SK-N-SH treated with all-trans-retinoic acid at 6 μM for 48 hours (cell line): ENCODE results near the gene DEGS2.

ENCODE experiments used
- ATAC-seq: fragments of 200-7000 bp; cut with Tn5 transposase; 3 replicates; pipeline ENCODE4 v1.9.1; 2020; ENCODE audit warnings: mild to moderate bottlenecking, moderate library complexity
- ARNTL ChIP-seq: fragments of 450-650 bp; formaldehyde crosslinking; IDR thresholded peaks from 2 replicates; pipeline ENCODE4 v1.5.0; 2020; ENCODE audit warnings: low read depth, mild to moderate bottlenecking, moderate library complexity, borderline replicate concordance
- BACH2 ChIP-seq: fragments of 250-450 bp; sonication (Bioruptor Pico); IDR thresholded peaks from 2 replicates; pipeline ENCODE4 v1.9.0; 2021; ENCODE audit warnings: mild to moderate bottlenecking, borderline replicate concordance
- CREB5 ChIP-seq: fragments of 250-450 bp; sonication (Bioruptor Pico); IDR thresholded peaks from 2 replicates; pipeline ENCODE4 v1.5.1; 2020; ENCODE audit warnings: low read depth, mild to moderate bottlenecking, moderate library complexity
- CSDC2 ChIP-seq: fragments of 250-450 bp; sonication (Bioruptor Pico); IDR thresholded peaks from 2 replicates; pipeline ENCODE4 v1.5.0; 2020; ENCODE audit warnings: mild to moderate bottlenecking, moderate library complexity
- CSRNP3 ChIP-seq: fragments of 250-450 bp; sonication (Bioruptor Pico); IDR thresholded peaks from 2 replicates; pipeline ENCODE4 v1.5.1; 2021; ENCODE audit warnings: mild to moderate bottlenecking, moderate library complexity
- ESRRG ChIP-seq: fragments of 250-450 bp; sonication (Bioruptor Pico); IDR thresholded peaks from 2 replicates; pipeline ENCODE4 v1.6.1; 2021; ENCODE audit warnings: mild to moderate bottlenecking
- GLIS3 ChIP-seq: fragments of 250-450 bp; sonication (Bioruptor Pico); IDR thresholded peaks from 2 replicates; pipeline ENCODE4 v1.5.0; 2020; ENCODE audit warnings: mild to moderate bottlenecking, moderate library complexity
- OSR1 ChIP-seq: fragments of 250-450 bp; sonication (Bioruptor Pico); IDR thresholded peaks from 2 replicates; pipeline ENCODE4 v1.8.0; 2022; ENCODE audit warnings: moderate library complexity, mild to moderate bottlenecking, inconsistent platforms
- PATZ1 ChIP-seq: fragments of 250-450 bp; sonication (Bioruptor Pico); IDR thresholded peaks from 2 replicates; pipeline ENCODE4 v1.8.0; 2020; ENCODE audit warnings: mild to moderate bottlenecking, moderate library complexity, borderline replicate concordance
- PPARA ChIP-seq: fragments of 250-450 bp; sonication (Bioruptor Pico); IDR thresholded peaks from 2 replicates; pipeline ENCODE4 v1.5.0; 2020; ENCODE audit warnings: mild to moderate bottlenecking, borderline replicate concordance
- RARB ChIP-seq: fragments of 250-450 bp; sonication (Bioruptor Pico); IDR thresholded peaks from 2 replicates; pipeline ENCODE4 v1.8.0; 2021; ENCODE audit warnings: mild to moderate bottlenecking, moderate library complexity
- SNAI2 ChIP-seq: fragments of 250-450 bp; sonication (Bioruptor Pico); IDR thresholded peaks from 2 replicates; pipeline ENCODE4 v1.5.0; 2020; ENCODE audit warnings: mild to moderate bottlenecking, moderate library complexity
- TCF4 ChIP-seq: fragments of 250-450 bp; sonication (Bioruptor Pico); IDR thresholded peaks from 2 replicates; pipeline ENCODE4 v1.8.0; 2021; ENCODE audit warnings: mild to moderate bottlenecking, moderate library complexity, borderline replicate concordance
- TOX ChIP-seq: fragments of 250-450 bp; sonication (Bioruptor Pico); IDR thresholded peaks from 2 replicates; pipeline ENCODE4 v1.8.0; 2021; ENCODE audit warnings: mild to moderate bottlenecking, moderate library complexity, borderline replicate concordance
- TSHZ2 ChIP-seq: fragments of 250-450 bp; sonication (Bioruptor Pico); IDR thresholded peaks from 2 replicates; pipeline ENCODE4 v1.5.0; 2020; ENCODE audit warnings: mild to moderate bottlenecking, moderate library complexity
- ZC3H10 ChIP-seq: fragments of 250-450 bp; sonication (Bioruptor Pico); IDR thresholded peaks from 2 replicates; pipeline ENCODE4 v1.5.1; 2021; ENCODE audit warnings: mild to moderate bottlenecking, moderate library complexity
- ZFP3 ChIP-seq: fragments of 250-450 bp; sonication (Bioruptor Pico); IDR thresholded peaks from 2 replicates; pipeline ENCODE4 v1.5.0; 2020; ENCODE audit warnings: mild to moderate bottlenecking, moderate library complexity
- ZFP30 ChIP-seq: fragments of 450-650 bp; formaldehyde crosslinking; IDR thresholded peaks from 2 replicates; pipeline ENCODE4 v1.5.0; 2022; ENCODE audit warnings: mild to moderate bottlenecking, moderate library complexity
- ZNF565 ChIP-seq: fragments of 450-650 bp; formaldehyde crosslinking; conservative IDR thresholded peaks from 2 replicates; pipeline ENCODE4 v1.5.0; 2020; ENCODE audit warnings: low read depth, mild to moderate bottlenecking, moderate library complexity
- ZNF70 ChIP-seq: fragments of 450-650 bp; formaldehyde crosslinking; IDR thresholded peaks from 2 replicates; pipeline ENCODE4 v1.5.0; 2020; ENCODE audit warnings: mild to moderate bottlenecking, moderate library complexity
- ZNF8 ChIP-seq: fragments of 450-650 bp; formaldehyde crosslinking; IDR thresholded peaks from 2 replicates; pipeline ENCODE4 v1.5.0; 2020; ENCODE audit warnings: mild to moderate bottlenecking, moderate library complexity

Gene DEGS2

GRCh38 chr14:100138955-100139354 is 20.5 kb downstream of the DEGS2 start:
- ATAC-seq = no peak
- no peak for TF ChIP-seq RARB (CRISPR knock-in tag)
- TF ChIP-seq GLIS3 (CRISPR knock-in tag) = no peak
- no peak for TF ChIP-seq PATZ1 (CRISPR knock-in tag)
- no peak for TF ChIP-seq CSRNP3 (CRISPR knock-in tag)
- no peak for TF ChIP-seq ZC3H10
- TF ChIP-seq TCF4 = no peak
- no peak for TF ChIP-seq ZNF70
- TF ChIP-seq TSHZ2 (CRISPR knock-in tag) = no peak
- TF ChIP-seq PPARA (CRISPR knock-in tag) = no peak
- TF ChIP-seq ZNF8 (CRISPR knock-in tag) = no peak
- TF ChIP-seq ZFP30 = no peak
- TF ChIP-seq ESRRG (CRISPR knock-in tag) = no peak
- TF ChIP-seq SNAI2 (CRISPR knock-in tag) = no peak
- TF ChIP-seq ZNF565 (CRISPR knock-in tag) = no peak
- no peak for TF ChIP-seq TOX

- ATAC-seq = no peak
- TF ChIP-seq CSRNP3 (CRISPR knock-in tag) (no peak), TCF4 (no peak), CREB5 (CRISPR knock-in tag) (no peak), ZFP30 (no peak), BACH2 (no peak)
- TF ChIP-seq, all 23 proteins: peak for 0
These were observed 21.2 kb downstream of the DEGS2 start for GRCh38 chr14:100138082-100138787.

- ATAC-seq = no peak
- TF ChIP-seq ESRRG (CRISPR knock-in tag) (no peak), ZNF8 (CRISPR knock-in tag) (no peak), CREB5 (CRISPR knock-in tag) (no peak), OSR1 (CRISPR knock-in tag) (no peak), TCF4 (no peak), ARNTL (no peak), GLIS3 (CRISPR knock-in tag) (no peak), RARB (CRISPR knock-in tag) (no peak), ZFP3 (CRISPR knock-in tag) (no peak), PATZ1 (CRISPR knock-in tag) (no peak), BACH2 (no peak), SNAI2 (CRISPR knock-in tag) (no peak), ZNF565 (CRISPR knock-in tag) (no peak), CSDC2 (CRISPR knock-in tag) (no peak)
- TF ChIP-seq, all 23 proteins: peak for 0
These were observed 22.3 kb downstream of the DEGS2 start for GRCh38 chr14:100137173-100137572.
